SU-DHL-6 (cell line): ENCODE results near the gene PHF21B.

ENCODE experiments used
- H2AFZ ChIP-seq: fragments of 200-600 bp; sonication (generic); 2 replicates; pipeline ENCODE4 v1.6.1; 2014; ENCODE audit warnings: low read depth, mild to moderate bottlenecking, moderate library complexity, mixed read lengths, antibody characterized with exemption, low read length; ENCODE audit not compliant: severe bottlenecking
- H3F3A ChIP-seq: fragments of 200-600 bp; shearing (Covaris generic); 2 replicates; pipeline ENCODE4 v1.6.0; 2016; ENCODE audit warnings: antibody characterized with exemption, mild to moderate bottlenecking; ENCODE audit not compliant: insufficient read depth
- H3K27ac ChIP-seq: fragments of 200-600 bp; sonication (generic); 2 replicates; pipeline ENCODE4 v1.5.1; 2016; ENCODE audit warnings: low read depth, mild to moderate bottlenecking, low read length, moderate library complexity, mixed read lengths
- H3K27me3 ChIP-seq: fragments of 200-600 bp; sonication (generic), shearing (Covaris generic); 2 replicates; pipeline ENCODE4 v1.6.0; 2014; ENCODE audit warnings: mild to moderate bottlenecking, low read length
- H3K36me3 ChIP-seq: fragments of 200-600 bp; sonication (generic); 2 replicates; pipeline ENCODE4 v1.6.1; 2014; ENCODE audit warnings: mild to moderate bottlenecking, low read length, mixed read lengths
- H3K4me2 ChIP-seq: fragments of 300-600, 200-600 bp; shearing (Covaris generic), sonication (generic); 2 replicates; pipeline ENCODE4 v1.6.0; 2014; ENCODE audit warnings: low read length, low read depth, mild to moderate bottlenecking; ENCODE audit not compliant: poor library complexity, severe bottlenecking
- H3K4me3 ChIP-seq: fragments of 200-600 bp; sonication (generic); 2 replicates; pipeline ENCODE4 v1.5.1; 2014; ENCODE audit warnings: antibody characterized with exemption, low read length, mild to moderate bottlenecking, mixed read lengths; ENCODE audit not compliant: insufficient read depth, poor library complexity, severe bottlenecking
- H3K79me2 ChIP-seq: fragments of 200-600 bp; sonication (generic); 2 replicates; pipeline ENCODE4 v1.6.1; 2014; ENCODE audit warnings: mild to moderate bottlenecking, low read length, moderate library complexity; ENCODE audit not compliant: insufficient read depth
- H3K9ac ChIP-seq: fragments of 200-600 bp; sonication (generic); 2 replicates; pipeline ENCODE4 v1.7.0; 2014; ENCODE audit warnings: mild to moderate bottlenecking, low read length
- H3K9me2 ChIP-seq: fragments of 200-600 bp; sonication (generic); replicated peaks from 2 replicates; pipeline ENCODE4 v1.6.1; 2014; ENCODE audit warnings: low read length; ENCODE audit not compliant: insufficient read depth
- H3K9me3 ChIP-seq: fragments of 200-600 bp; sonication (generic); 2 replicates; pipeline ENCODE4 v1.6.1; 2014; ENCODE audit warnings: low read length, mixed read lengths; ENCODE audit not compliant: insufficient read depth
- H4K20me1 ChIP-seq: fragments of 200-600 bp; sonication (generic); 2 replicates; pipeline ENCODE4 v1.6.1; 2014; ENCODE audit warnings: low read depth, mild to moderate bottlenecking, antibody characterized with exemption, low read length, moderate library complexity, mixed read lengths
- CTCF ChIP-seq: fragments of 200-600 bp; sonication (generic); IDR thresholded peaks from one replicate; pipeline ENCODE4 v1.5.1; 2017; ENCODE audit warnings: antibody characterized with exemption, mild to moderate bottlenecking, low read length, moderate library complexity; ENCODE audit not compliant: insufficient read depth, poor library complexity, severe bottlenecking
- EZH2phosphoT487 ChIP-seq: fragments of 200-600 bp; sonication (generic), shearing (Covaris generic); conservative IDR thresholded peaks from 2 replicates; pipeline ENCODE4 v1.6.1; 2018; ENCODE audit warnings: mild to moderate bottlenecking, antibody characterized with exemption, low read length, moderate library complexity, mixed read lengths

Gene PHF21B

GRCh38 chr22:44998296-44998695 lies 11.5 kb downstream of the PHF21B start:
- no peak overlapping the region for H2AFZ ChIP-seq
- no peak overlapping the region for H3K4me2 ChIP-seq
- H3K9ac ChIP-seq, result no peak overlapping the region
- H3K27me3 ChIP-seq, result no peaks in the 10 kb centered on the region
- H4K20me1 ChIP-seq, result no peaks in the 10 kb centered on the region; the same call in 1 of the 2 replicates
- H3K27ac ChIP-seq, result no peak overlapping the region
- peaks cover 25% of the 10 kb centered on the region for H3K79me2 ChIP-seq
- no peaks in the 10 kb centered on the region for H3K36me3 ChIP-seq
- H3K9me2 ChIP-seq, result no peaks in the 10 kb centered on the region
- H3K4me3 ChIP-seq, result no peak overlapping the region
- H3F3A ChIP-seq, result no peaks in the 10 kb centered on the region
- TF ChIP-seq CTCF (no peak), EZH2phosphoT487 (no peak)
- H3K9me3 ChIP-seq, result no peaks in the 10 kb centered on the region

DNA sequence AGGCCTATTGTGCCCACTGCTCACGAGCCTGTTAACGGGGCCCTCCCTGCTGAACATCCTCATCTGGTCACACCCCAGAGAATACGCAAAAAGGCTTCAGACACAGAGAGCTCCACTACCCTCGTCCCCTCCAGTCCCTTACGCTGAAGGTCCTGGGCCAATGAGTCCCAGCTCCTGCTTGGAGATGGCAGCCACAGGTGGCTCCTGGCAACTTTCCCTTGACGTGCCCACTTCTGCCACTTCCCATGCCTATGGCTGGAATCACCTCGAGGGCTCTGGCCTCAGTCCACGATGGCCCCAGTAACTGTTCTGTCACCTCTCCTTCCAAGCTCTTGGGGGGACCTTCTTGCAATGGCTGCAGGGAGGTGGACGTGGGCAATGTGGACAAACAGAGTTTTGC lies 12.7 kb downstream of the PHF21B start:
- Histone ChIP-seq H3K79me2 (peaks cover 24% of the 10 kb centered on the region), H3K27ac (no peak overlapping the region), H3K4me2 (no peak overlapping the region), H2AFZ (no peak overlapping the region), H4K20me1 (no peaks in the 10 kb centered on the region), H3K9ac (no peak overlapping the region), H3K4me3 (no peak overlapping the region), H3K9me2 (no peaks in the 10 kb centered on the region), H3K27me3 (no peaks in the 10 kb centered on the region), H3F3A (no peaks in the 10 kb centered on the region), H3K9me3 (no peaks in the 10 kb centered on the region), H3K36me3 (no peaks in the 10 kb centered on the region)
- no peak for TF ChIP-seq EZH2phosphoT487
- TF ChIP-seq CTCF, result no peak

GRCh38 chr22:44996648-44997047 lies 13.2 kb downstream of the PHF21B start:
- peaks cover 20% of the 10 kb centered on the region for H3K79me2 ChIP-seq

More at GRCh38 chr22:44996648-44997047, 13.2 kb downstream of the PHF21B start:
- no peaks in the 10 kb centered on the region for H3K9me2 ChIP-seq
- no peaks in the 10 kb centered on the region for H3K9me3 ChIP-seq
- no peaks in the 10 kb centered on the region for H3F3A ChIP-seq
- no peak overlapping the region for H3K27ac ChIP-seq
- no peak for TF ChIP-seq CTCF
- TF ChIP-seq EZH2phosphoT487, result no peak
- no peak overlapping the region for H2AFZ ChIP-seq
- H4K20me1 ChIP-seq, result no peaks in the 10 kb centered on the region
- no peaks in the 10 kb centered on the region for H3K27me3 ChIP-seq
- H3K36me3 ChIP-seq, result no peaks in the 10 kb centered on the region
- no peak overlapping the region for H3K4me2 ChIP-seq
- H3K9ac ChIP-seq, result no peak overlapping the region
- no peak overlapping the region for H3K4me3 ChIP-seq
